ENCODE data around the gene NPPB.
"Not testable (repeated sequence)": the region's sequence is repeated elsewhere in the genome, so short reads cannot be mapped to it uniquely, and the experiment has no call there.

The NPPB gene

GRCh38 chr1:11858613-11858967, at the start of gene NPPB:
TSS of gene NPPB (minus strand) at chr1:11858945. CDS start at chr1:11858833, 112 bp downstream.
- no peak for DNase-seq

GRCh38 chr1:11908095-11908675, 49.4 kb upstream of the NPPB start:
- DNase-seq, result peak; percentile 98

GRCh38 chr1:11907275-11908094, 48.7 kb upstream of the NPPB start:
- DNase-seq, result peak; percentile 98

GRCh38 chr1:11906870-11907269, 48.1 kb upstream of the NPPB start:
- DNase-seq, result no peak

- no peak for DNase-seq
Observed at GRCh38 chr1:11904978-11905377, 46.2 kb upstream of the NPPB start.

- DNase-seq, result not testable (repeated sequence)
Observed at GRCh38 chr1:11904156-11904555, 45.4 kb upstream of the NPPB start.

GRCh38 chr1:11903210-11903609, 44.5 kb upstream of the NPPB start:
- no peak for DNase-seq

GRCh38 chr1:11901446-11901845, 42.7 kb upstream of the NPPB start:
- peak; percentile 43 for DNase-seq

- no peak for DNase-seq
Observed at GRCh38 chr1:11898831-11899467, 40.2 kb upstream of the NPPB start.

- peak; percentile 51 for DNase-seq
Observed at GRCh38 chr1:11898086-11898785, 39.5 kb upstream of the NPPB start.

GRCh38 chr1:11894501-11894900, 35.8 kb upstream of the NPPB start:
- not testable (repeated sequence) for DNase-seq

GRCh38 chr1:11893907-11894251, 35.1 kb upstream of the NPPB start:
- peak; percentile 82 for DNase-seq

- DNase-seq, result no peak
Observed at GRCh38 chr1:11891433-11892186, 32.9 kb upstream of the NPPB start.

- no peak for DNase-seq
Observed at GRCh38 chr1:11888877-11889208, 30.1 kb upstream of the NPPB start.

- DNase-seq, result no peak
Observed at GRCh38 chr1:11888206-11888876, 29.6 kb upstream of the NPPB start.

- no peak for DNase-seq
Observed at GRCh38 chr1:11887666-11888007, 28.9 kb upstream of the NPPB start.

GRCh38 chr1:11886986-11887665, 28.4 kb upstream of the NPPB start:
- no peak for DNase-seq

- DNase-seq, result no peak
Observed at GRCh38 chr1:11885916-11886315, 27.2 kb upstream of the NPPB start.

- peak; percentile 73 for DNase-seq
Observed at GRCh38 chr1:11882814-11883538, 24.2 kb upstream of the NPPB start.

- no peak for DNase-seq
Observed at GRCh38 chr1:11881749-11882441, 23.1 kb upstream of the NPPB start.

Data from DMS53 (cell line).